HG03066 (cell line): ENCODE data around the gene KLF3.
A peak's percentile ranks its signal among the peaks of the same experiment; 100 is the strongest.

Experiments used
- ATAC-seq: cut with Tn5 transposase; IDR thresholded peaks from one replicate; pipeline ENCODE4 v1.9.1; 2021; ENCODE audit warnings: low read depth; ENCODE audit not compliant: unreplicated experiment

The KLF3 gene

GRCh38 chr4:38692421-38692820, 28.4 kb downstream of the KLF3 start:
- ATAC-seq, result no peak

GRCh38 chr4:38693569-38693968, 29.6 kb downstream of the KLF3 start:
- ATAC-seq, result no peak

- no peak for ATAC-seq
Observed at GRCh38 chr4:38694330-38694729, 30.3 kb downstream of the KLF3 start.

GRCh38 chr4:38695809-38696208, 31.8 kb downstream of the KLF3 start:
- ATAC-seq, result no peak

GRCh38 chr4:38696697-38697096, 32.7 kb downstream of the KLF3 start:
- no peak for ATAC-seq

GRCh38 chr4:38698176-38698575, 34.2 kb downstream of the KLF3 start:
- no peak for ATAC-seq

GRCh38 chr4:38699112-38699511, 35.1 kb downstream of the KLF3 start:
- ATAC-seq, result no peak

- no peak for ATAC-seq
Observed at GRCh38 chr4:38703635-38704034, 39.6 kb downstream of the KLF3 start.

- ATAC-seq, result no peak
Observed at GRCh38 chr4:38704622-38705154, 40.7 kb downstream of the KLF3 start.

GRCh38 chr4:38706301-38706700, 42.3 kb downstream of the KLF3 start:
- no peak for ATAC-seq

GRCh38 chr4:38710053-38710452, 46.1 kb downstream of the KLF3 start:
- peak; percentile 56 for ATAC-seq

- ATAC-seq, result no peak
Observed at GRCh38 chr4:38711066-38711465, 47.1 kb downstream of the KLF3 start.

- no peak for ATAC-seq
Observed at GRCh38 chr4:38715050-38715449, 51.1 kb downstream of the KLF3 start.

- no peak for ATAC-seq
Observed at GRCh38 chr4:38716256-38716655, 52.3 kb downstream of the KLF3 start.

- ATAC-seq, result no peak
Observed at GRCh38 chr4:38717604-38718003, 53.6 kb downstream of the KLF3 start.

GRCh38 chr4:38723114-38723513, 59.1 kb downstream of the KLF3 start:
- no peak for ATAC-seq

- ATAC-seq, result no peak
Observed at GRCh38 chr4:38723726-38724474, 59.9 kb downstream of the KLF3 start.

- no peak for ATAC-seq
Observed at GRCh38 chr4:38724475-38724808, 60.4 kb downstream of the KLF3 start.

- ATAC-seq, result no peak
Observed at GRCh38 chr4:38728631-38729141, 64.7 kb downstream of the KLF3 start.

- no peak for ATAC-seq
Observed at GRCh38 chr4:38730493-38730829, 66.5 kb downstream of the KLF3 start.

GRCh38 chr4:38730830-38731646, 67.0 kb downstream of the KLF3 start:
- peak; percentile 82 for ATAC-seq

GRCh38 chr4:38733663-38734062, 69.7 kb downstream of the KLF3 start:
- no peak for ATAC-seq
